Smooth muscle cell of the brain vasculature (primary cell): Measurements from ENCODE around the gene SLC9A9.
A peak's percentile ranks its signal among the peaks of the same experiment; 100 is the strongest.

Experiments used
- DNase-seq: peaks from one replicate; pipeline ENCODE4 v3.0.0-alpha.2; 2012; ENCODE audit warnings: low read depth, low spot score

SLC9A9 gene

GRCh38 chr3:143650120-143650519, 198.1 kb downstream of the SLC9A9 start:
- no peak for DNase-seq

DNA sequence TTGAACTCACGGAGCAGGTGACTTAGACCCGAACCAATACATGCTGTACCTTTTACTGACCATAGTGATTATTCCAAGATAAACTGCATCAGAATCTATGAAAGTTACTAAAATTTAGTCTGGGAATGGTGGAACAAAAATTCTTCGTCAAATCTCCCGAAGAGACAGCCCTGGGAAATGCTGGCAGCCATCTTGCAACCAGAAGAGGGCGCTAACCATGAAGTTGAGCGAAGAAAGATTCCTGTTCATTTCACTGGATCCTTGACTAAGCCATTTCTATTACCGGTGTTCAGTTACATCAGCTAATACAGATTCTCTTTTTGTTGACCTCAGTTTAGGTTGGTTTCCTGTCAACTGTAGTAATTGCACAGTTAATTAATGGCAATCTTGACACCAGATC, 199.6 kb downstream of the SLC9A9 start:
- no peak for DNase-seq

DNA sequence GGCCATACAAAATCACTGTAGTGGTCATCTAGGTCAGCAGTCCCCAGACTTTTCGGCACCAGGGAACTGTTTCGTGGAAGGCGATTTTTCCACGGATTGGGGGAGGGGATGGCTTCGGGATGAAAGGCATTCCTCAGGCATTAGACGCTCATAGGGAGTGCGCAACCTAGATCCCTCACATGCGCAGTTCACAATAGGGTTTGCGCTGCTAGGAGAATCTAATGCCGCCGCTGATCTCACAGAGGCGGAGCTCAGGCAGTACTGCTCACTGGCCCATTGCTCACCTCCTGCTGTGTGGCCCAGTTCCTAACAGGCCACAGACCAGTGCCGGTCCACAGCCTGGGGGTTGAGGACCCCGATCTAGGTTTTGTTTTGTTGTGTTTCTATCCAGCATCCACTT, 200.1 kb downstream of the SLC9A9 start:
- no peak for DNase-seq

- DNase-seq: peak; percentile 77
These were observed 203.7 kb downstream of the SLC9A9 start for GRCh38 chr3:143644370-143645089.

GRCh38 chr3:143643905-143644304, 204.4 kb downstream of the SLC9A9 start:
- DNase-seq: no peak

DNA sequence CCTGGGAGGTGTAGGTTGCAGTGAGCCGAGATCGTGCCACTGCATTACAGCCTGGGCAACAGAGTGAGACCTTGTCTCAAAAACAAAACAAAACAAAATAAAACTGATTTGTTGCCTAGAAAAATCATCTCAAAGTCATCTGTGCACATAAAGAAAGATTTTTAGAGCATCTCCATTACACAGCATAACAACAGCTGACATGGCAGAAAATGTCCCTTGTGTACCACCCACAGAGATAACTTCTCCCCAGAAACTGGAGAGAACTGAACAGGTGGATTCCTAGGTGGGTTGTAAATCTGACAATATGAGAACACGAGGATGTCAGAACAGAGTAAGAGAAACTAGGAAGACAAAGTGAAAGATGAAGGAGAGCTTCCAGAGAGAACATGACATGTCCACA, 207.5 kb downstream of the SLC9A9 start:
- DNase-seq: no peak

- no peak for DNase-seq
These were observed 211.1 kb downstream of the SLC9A9 start for GRCh38 chr3:143637133-143637532.

GRCh38 chr3:143634991-143635390, 213.3 kb downstream of the SLC9A9 start:
- DNase-seq: no peak

GRCh38 chr3:143634427-143634826, 213.8 kb downstream of the SLC9A9 start:
- DNase-seq: no peak

GRCh38 chr3:143633816-143634215, 214.5 kb downstream of the SLC9A9 start:
- no peak for DNase-seq

GRCh38 chr3:143629726-143630125, 218.5 kb downstream of the SLC9A9 start:
- DNase-seq: no peak

GRCh38 chr3:143628971-143629370, 219.3 kb downstream of the SLC9A9 start:
- no peak for DNase-seq

DNA sequence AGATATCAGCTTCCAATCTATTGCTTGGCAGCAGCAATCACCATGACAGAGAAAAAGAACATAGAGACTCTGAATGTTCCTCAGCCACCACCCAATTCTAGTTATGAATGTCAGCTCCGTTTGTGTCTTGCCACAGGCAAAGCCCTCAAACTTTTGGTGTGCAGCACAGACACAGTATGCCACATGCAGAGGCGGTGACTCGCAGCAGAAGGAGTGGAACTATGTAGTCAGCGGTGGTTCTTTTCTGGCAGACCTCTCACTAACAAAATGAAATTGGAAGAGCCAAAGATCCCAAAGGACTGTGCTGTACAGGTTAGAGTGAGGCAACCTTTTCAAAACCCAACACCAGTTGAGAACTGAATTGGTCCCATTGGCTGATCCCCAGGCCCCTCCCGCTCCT, 220.9 kb downstream of the SLC9A9 start:
- DNase-seq: no peak

DNA sequence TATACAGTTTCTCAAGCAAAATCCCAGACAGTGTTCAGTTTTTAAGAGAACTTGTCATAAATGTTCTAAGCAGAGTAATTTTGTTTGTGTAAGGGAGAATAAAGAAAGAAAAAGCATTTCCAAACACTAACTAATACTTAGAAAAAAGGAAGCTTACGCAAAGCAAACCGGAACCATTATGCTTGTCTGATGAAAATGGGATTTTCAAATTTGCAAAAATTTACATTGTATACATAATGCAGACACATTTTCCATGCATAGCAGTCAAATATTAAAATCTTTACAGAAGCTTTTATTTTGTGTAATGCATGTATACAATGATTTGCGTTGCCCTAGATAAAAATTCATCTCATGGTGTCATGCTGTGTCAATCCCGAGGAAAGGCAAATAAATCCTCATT, 229.0 kb downstream of the SLC9A9 start:
- no peak for DNase-seq

DNA sequence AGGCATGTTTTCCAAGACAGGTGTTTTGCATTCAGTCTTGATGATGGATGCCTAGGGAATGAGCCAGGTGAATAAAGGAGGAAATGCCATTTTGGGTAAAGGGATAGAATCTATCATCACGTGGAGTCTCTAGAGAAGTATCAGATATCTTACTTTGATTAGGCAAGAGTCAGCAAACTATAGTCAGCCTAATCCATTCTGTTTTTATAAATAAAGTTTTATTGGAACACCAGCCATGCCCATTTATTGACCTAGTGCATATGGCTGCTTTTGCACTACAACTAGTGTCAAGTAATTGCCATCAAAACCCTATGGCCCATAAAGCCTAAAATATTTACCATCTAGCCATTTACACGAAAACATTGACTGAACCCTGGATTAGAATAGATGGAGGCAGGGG, 231.2 kb downstream of the SLC9A9 start:
- no peak for DNase-seq

- no peak for DNase-seq
These were observed 235.0 kb downstream of the SLC9A9 start for GRCh38 chr3:143613226-143613625.

DNA sequence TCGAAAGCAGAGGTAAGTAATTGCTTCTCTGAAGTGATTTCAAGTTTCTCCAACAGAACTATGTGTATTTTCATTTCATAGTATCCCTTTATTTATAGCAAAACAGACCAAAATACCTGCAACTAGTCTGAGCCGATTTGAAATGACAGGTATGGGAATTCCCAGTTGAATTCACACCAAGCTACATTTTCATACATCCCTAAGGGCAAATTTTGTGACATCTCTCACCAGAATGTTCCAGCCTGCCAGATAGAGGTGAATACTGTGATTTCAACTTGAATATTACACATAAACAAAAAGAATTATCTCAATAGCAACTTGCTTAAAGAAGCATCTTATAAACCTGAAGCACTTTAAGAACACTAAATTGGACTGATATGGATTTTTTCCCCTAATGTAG, 235.7 kb downstream of the SLC9A9 start:
- no peak for DNase-seq

DNA sequence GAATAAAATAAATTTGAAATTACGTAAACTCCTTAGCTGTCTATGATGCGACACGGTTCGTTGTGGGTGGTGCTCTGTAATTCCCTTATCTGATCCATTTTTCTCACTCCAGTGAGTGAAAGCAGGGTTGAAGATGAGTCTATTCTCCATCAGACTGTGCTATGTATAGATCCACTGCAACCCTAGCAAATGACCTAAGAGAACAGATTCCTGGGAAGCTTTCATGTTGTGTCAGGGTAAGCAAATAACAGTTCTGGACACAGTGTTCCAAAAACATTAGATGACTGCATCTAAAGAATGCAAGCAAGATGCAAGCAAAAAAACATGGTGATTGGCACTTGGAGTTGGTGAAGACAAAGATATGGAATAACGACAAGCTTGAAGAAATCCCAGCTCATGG, 239.3 kb downstream of the SLC9A9 start:
- peak; percentile 79 for DNase-seq

DNA sequence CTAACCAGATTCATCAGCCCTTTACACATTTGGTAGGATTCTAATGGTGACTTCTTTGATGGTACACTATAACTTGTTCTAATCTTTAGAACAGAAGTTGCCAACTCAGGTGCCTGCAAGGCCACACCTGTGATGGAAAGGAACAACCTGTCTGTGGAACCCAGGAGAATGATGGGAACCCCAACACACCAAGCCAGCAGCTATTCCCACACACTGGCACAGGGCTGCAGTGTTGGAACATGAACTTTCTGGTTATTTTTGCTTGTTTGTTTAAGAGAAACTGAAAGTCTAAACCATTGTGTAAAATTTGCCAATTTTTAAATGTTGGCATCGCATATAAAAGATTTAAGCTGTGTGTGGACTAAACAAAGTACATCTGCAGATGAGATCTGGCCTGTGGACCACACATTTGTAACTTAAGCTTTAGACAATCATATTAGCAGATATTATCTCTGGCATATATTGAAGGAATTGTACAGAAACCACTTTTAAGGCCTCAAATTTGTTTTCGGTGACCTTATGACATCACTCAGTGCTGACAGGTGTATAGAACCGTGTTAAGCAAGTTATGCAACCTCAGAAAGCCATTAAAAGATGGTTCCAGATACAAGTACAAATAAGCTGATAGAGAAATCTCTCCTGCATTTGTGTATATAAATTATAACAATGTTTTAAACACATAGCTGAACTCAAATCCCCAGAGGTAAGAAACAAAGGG, 242.9 kb downstream of the SLC9A9 start:
- DNase-seq: no peak

DNA sequence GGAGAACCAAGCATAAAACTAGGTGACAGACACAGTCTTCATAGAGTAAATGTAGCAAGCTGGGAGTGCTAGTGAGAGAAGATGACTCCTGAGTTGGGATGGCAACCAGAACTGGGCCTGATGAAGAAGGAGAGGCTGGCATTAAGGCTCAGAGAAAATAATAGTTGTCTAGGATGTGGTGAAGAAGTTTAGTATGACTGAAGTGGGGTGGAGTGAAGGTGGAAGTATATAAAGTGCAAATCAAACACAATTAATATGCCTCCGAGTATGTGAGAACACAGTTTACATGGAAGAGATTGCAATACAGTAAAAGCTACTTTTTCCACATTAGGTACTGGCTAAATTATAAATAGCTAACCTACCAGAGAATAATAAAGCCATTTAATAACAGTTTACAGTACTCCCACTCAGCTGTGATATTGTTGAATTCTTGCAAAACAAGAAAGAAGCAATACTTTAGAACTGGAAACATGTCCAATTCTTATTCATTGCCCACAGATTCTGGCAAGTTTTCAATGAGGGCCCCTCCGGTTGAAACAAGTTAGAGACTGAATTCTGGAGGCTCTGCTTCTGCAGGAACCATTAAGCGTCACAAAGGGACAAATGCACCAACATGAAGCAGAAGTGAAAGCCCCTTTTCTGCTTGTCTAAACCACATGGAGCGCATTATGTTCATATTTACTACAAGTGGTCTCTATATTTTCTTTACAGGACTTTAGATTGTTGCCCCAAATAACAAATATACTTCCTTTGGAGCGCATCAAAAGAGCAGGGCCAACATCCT, 243.7 kb downstream of the SLC9A9 start:
- DNase-seq: no peak

GRCh38 chr3:143603774-143604173, 244.5 kb downstream of the SLC9A9 start:
- DNase-seq: no peak

GRCh38 chr3:143601723-143602484, 246.4 kb downstream of the SLC9A9 start:
- DNase-seq: peak; percentile 88
